Stimulated activated CD4-positive, alpha-beta T cell treated with anti-CD3 and anti-CD28 coated beads, Interleukin-1b, Interleukin-23, amount 100 ng/mL, for 48 hours (primary cell): ENCODE results near the gene ZNF496.
"Not testable (repeated sequence)": the region's sequence is repeated elsewhere in the genome, so short reads cannot be mapped to it uniquely, and the experiment has no call there.

Experiments used
- DNase-seq: peaks from one replicate; pipeline ENCODE4 v3.0.0-alpha.2; 2020

ZNF496 gene

GRCh38 chr1:247291161-247291560 lies 40.5 kb downstream of the ZNF496 start:
- DNase-seq = no peak

- no peak for DNase-seq
Observed at GRCh38 chr1:247290576-247290975, 41.1 kb downstream of the ZNF496 start.

- not testable (repeated sequence) for DNase-seq
Observed at GRCh38 chr1:247289274-247289892, 42.3 kb downstream of the ZNF496 start.

- DNase-seq = no peak
Observed at GRCh38 chr1:247288341-247288740, 43.3 kb downstream of the ZNF496 start.

GRCh38 chr1:247287460-247287859 lies 44.2 kb downstream of the ZNF496 start:
- no peak for DNase-seq

GRCh38 chr1:247286134-247286670 lies 45.5 kb downstream of the ZNF496 start:
- no peak for DNase-seq

- no peak for DNase-seq
Observed at GRCh38 chr1:247281001-247281574, 50.6 kb downstream of the ZNF496 start.

- no peak for DNase-seq
Observed at GRCh38 chr1:247277191-247277590, 54.5 kb downstream of the ZNF496 start.

GRCh38 chr1:247274605-247275256 lies 56.9 kb downstream of the ZNF496 start:
- no peak for DNase-seq

GRCh38 chr1:247273013-247273412 lies 58.7 kb downstream of the ZNF496 start:
- DNase-seq = no peak

GRCh38 chr1:247270003-247270402 lies 61.7 kb downstream of the ZNF496 start:
- DNase-seq = no peak

GRCh38 chr1:247269133-247269532 lies 62.5 kb downstream of the ZNF496 start:
- no peak for DNase-seq

GRCh38 chr1:247268390-247269045 lies 63.1 kb downstream of the ZNF496 start:
- no peak for DNase-seq

- no peak for DNase-seq
Observed at GRCh38 chr1:247266053-247266452, 65.6 kb downstream of the ZNF496 start.

GRCh38 chr1:247255772-247256171 lies 75.9 kb downstream of the ZNF496 start, which contains the start of gene VN1R5:
VN1R5 (plus strand) TSS chr1:247256072.
- not testable (repeated sequence) for DNase-seq

GRCh38 chr1:247247568-247247967 lies 84.1 kb downstream of the ZNF496 start:
- DNase-seq = no peak
